Heart left ventricle (tissue), 16 donors: ENCODE measurements around the gene C17orf67. TPM values are rescaled to one million over a fixed set of nuclear protein-coding genes. Genes with fewer than 3 reads are reported as not detected.

Source experiments
- ATAC-seq, 4 donors: fragments of 200-7000 bp; cut with Tn5 transposase; one replicate each; pipeline ENCODE4 v1.9.1; 2020 to 2022; ENCODE audit warnings: moderate library complexity in 4 of 4, mild to moderate bottlenecking in 3 of 4, moderate number of reproducible peaks in 1 of 4
- DNase-seq, 5 donors: peaks; one replicate each; pipeline ENCODE4 v3.0.0-alpha.2; 2020
- H3K27ac ChIP-seq, 12 donors: fragments of 200-600 bp; sonication (generic) in 4 of 12; one replicate each; pipeline versions ENCODE4 v1.5.0 to v1.8.0; 2016 to 2022; ENCODE audit warnings: mild to moderate bottlenecking in 2 of 12
- H3K27me3 ChIP-seq, 9 donors: fragments of 200-600 bp; sonication (generic) in 2 of 9; one replicate each; pipeline versions ENCODE4 v1.5.1 to v1.8.0; 2016 to 2022; ENCODE audit warnings: mild to moderate bottlenecking in 3 of 9
- H3K36me3 ChIP-seq, 9 donors: fragments of 200-600 bp; sonication (generic) in 2 of 9; one replicate each; pipeline versions ENCODE4 v1.5.0 to v1.8.0; 2018 to 2022; ENCODE audit warnings: mild to moderate bottlenecking in 2 of 9
- H3K4me1 ChIP-seq, 12 donors: fragments of 200-600 bp; sonication (generic) in 4 of 12; one replicate each; pipeline versions ENCODE4 v1.5.0 to v1.8.0; 2016 to 2022; ENCODE audit warnings: mild to moderate bottlenecking in 3 of 12
- H3K4me3 ChIP-seq, 12 donors: fragments of 200-600 bp; sonication (generic) in 4 of 12; one replicate each; pipeline versions ENCODE4 v1.5.0 to v1.8.0; 2017 to 2022; ENCODE audit warnings: mild to moderate bottlenecking in 9 of 12, moderate library complexity in 4 of 12
- H3K9me3 ChIP-seq, 12 donors: fragments of 200-600 bp; sonication (generic) in 4 of 12; one replicate each; pipeline versions ENCODE4 v1.5.0 to v1.8.0; 2016 to 2022; ENCODE audit warnings: mild to moderate bottlenecking in 1 of 12
- POLR2A ChIP-seq, 2 donors: fragments of 450-650 bp; IDR thresholded peaks; one replicate each; pipeline ENCODE4 v1.6.1; 2017; ENCODE audit warnings: antibody characterized with exemption in 2 of 2, mild to moderate bottlenecking in 2 of 2, moderate library complexity in 2 of 2
- WGBS, 4 donors: extraction: QIAGEN DNeasy Blood & Tissue Kit in 2 of 4; methylation state at CpG; one replicate each; pipeline versions ENCODE4 v1.1.5 to v1.1.7; 2013 to 2018; 5-methylcytosine and 5-hydroxymethylcytosine counted together
- intact Hi-C, 10 donors: fragments of 100-400 bp; cut with DNase I; formaldehyde crosslinking; loops; one replicate each; pipeline versions ENCODE4 v1.11.1 to v1.14.2; 2022
- polyA plus RNA-seq, 2 donors: library from polyadenylated mRNA; stranded (reverse); fragments of 200-250 nt; gene quantifications; one replicate each; pipeline ENCODE4 v1.2.3, GENCODE V29; 2013
- total RNA-seq, 9 donors: library from RNA; depleted of rRNA in 2 of 9; stranded (reverse); fragments of >200 nt in 2 of 9; fragmentation: NEBNext Ultra II Directional in 3 of 9; extraction: Animal tissue kit (Norgen Biotek cat#: 25700) in 3 of 9; gene quantifications; one replicate each; pipeline versions ENCODE4 v1.1.0 to v1.2.4, GENCODE V29; 2016 to 2023
- TF ChIP-seq, protein P1 (sequence below), 12 donors: fragments of 200-600 bp; sonication (generic) in 4 of 12; IDR thresholded peaks; one replicate each; pipeline versions ENCODE4 v1.5.0 to v1.8.0; 2018 to 2022; ENCODE audit warnings: antibody characterized with exemption in 12 of 12, mild to moderate bottlenecking in 5 of 12
- donor health status: ischemic (EF 13 %, LVEDD 7.1; RV severe dilation, severe dysfunction).
- donor health status: healthy with polysubstance abuse.
- donor health status: DM: no; HTN: yes; CAD: no.
- donor health status: DM: no; HTN: no; CAD: no.
- donor health status: ischemic (EF 25% LVEDD 6.9; RV normal size, moderate dysfunction).
- donor health status: ischemic (EF 25% LVEDD 5.7; RV mildly dilated, moderate dysfunction).
- donor health status: healthy.
- donor health status: DM: yes; HTN: yes; CAD: no.
- donor health status: ischemic (EF 35%, LVEDD 5.7; RV mildly dilated, moderate dysfunction).
- donor health status: nonischemic (EF 11% LVEDD 7.7; RV severe dilation, severe dysfunction).
- donor health status: DM: yes; HTN: yes; CAD: no.
- donor health status: PGD.
- donor health status: ischemic (EF 29% LVEDD 5.4; RV normal size, mild dysfunction).
- donor health status: nonischemic (EF 23%, LVEDD 6.1; RV moderate dilation, normal function).

The C17orf67 gene
- total and polyA plus RNA-seq, 11 donors = 0.14 to 1.1 (median 0.45) TPM

DNA sequence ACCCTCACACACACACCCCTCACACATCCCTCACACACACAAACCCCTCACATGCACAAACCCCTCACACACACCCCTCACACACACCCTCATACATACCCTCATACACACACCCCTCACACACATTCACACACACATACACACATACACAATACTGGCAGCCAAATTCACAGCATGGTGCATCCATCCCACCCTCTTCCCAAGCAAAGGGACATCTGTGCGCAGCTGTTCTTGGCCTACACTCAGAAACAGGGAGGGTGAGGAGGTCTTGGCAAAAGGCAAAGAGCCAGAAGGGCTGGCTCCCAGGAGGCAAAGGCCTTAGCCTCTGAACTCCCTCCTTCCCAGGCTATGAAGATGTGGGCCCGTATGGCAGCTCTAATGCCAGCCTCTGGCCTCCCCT lies 23.4 kb downstream of the C17orf67 start:
- H3K27ac ChIP-seq = no peak overlapping the region
- H3K9me3 ChIP-seq = no peaks in the 10 kb centered on the region
- no peak overlapping the region for H3K4me3 ChIP-seq
- DNase-seq (peak in 2 of 5 donors; percentile 44 to 65), ATAC-seq (peak in 3 of 4 donors; percentile 17 to 61 (median 28))
- intact Hi-C loops = no loop called here
- H3K27me3 ChIP-seq = no peaks in the 10 kb centered on the region
- no peaks in the 10 kb centered on the region for H3K36me3 ChIP-seq
- WGBS, 4 donors = 67 to 76% (median 70%) methylated on average over 2 of the region's 2 CpGs
- no peaks in the 10 kb centered on the region for H3K4me1 ChIP-seq
- no peak for TF ChIP-seq POLR2A (IDR thresholded peaks at IDR 0.05)
- TF ChIP-seq, protein P1, sequence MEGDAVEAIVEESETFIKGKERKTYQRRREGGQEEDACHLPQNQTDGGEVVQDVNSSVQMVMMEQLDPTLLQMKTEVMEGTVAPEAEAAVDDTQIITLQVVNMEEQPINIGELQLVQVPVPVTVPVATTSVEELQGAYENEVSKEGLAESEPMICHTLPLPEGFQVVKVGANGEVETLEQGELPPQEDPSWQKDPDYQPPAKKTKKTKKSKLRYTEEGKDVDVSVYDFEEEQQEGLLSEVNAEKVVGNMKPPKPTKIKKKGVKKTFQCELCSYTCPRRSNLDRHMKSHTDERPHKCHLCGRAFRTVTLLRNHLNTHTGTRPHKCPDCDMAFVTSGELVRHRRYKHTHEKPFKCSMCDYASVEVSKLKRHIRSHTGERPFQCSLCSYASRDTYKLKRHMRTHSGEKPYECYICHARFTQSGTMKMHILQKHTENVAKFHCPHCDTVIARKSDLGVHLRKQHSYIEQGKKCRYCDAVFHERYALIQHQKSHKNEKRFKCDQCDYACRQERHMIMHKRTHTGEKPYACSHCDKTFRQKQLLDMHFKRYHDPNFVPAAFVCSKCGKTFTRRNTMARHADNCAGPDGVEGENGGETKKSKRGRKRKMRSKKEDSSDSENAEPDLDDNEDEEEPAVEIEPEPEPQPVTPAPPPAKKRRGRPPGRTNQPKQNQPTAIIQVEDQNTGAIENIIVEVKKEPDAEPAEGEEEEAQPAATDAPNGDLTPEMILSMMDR (IDR thresholded peaks at IDR 0.05) = no peak

DNA sequence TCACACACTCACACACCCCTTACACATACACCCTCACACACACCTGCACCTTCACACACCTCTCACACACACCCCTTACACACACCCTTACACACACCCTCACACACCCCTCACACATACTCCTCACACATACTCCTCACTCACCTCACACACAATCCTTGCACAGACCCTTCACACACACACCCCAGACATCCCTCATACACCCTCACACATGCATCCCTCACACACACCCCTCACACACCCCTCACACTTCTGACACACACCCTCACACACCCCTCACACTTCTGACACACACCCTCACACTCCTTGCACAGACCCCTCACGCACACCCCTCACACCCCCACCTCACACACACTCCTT lies 23.9 kb downstream of the C17orf67 start:
- 89 to 98% (median 93%) methylated on average over 1 of the region's 1 CpG for WGBS, 4 donors
- peak in 2 of 4 donors; percentile 16 to 45 for ATAC-seq

DNA sequence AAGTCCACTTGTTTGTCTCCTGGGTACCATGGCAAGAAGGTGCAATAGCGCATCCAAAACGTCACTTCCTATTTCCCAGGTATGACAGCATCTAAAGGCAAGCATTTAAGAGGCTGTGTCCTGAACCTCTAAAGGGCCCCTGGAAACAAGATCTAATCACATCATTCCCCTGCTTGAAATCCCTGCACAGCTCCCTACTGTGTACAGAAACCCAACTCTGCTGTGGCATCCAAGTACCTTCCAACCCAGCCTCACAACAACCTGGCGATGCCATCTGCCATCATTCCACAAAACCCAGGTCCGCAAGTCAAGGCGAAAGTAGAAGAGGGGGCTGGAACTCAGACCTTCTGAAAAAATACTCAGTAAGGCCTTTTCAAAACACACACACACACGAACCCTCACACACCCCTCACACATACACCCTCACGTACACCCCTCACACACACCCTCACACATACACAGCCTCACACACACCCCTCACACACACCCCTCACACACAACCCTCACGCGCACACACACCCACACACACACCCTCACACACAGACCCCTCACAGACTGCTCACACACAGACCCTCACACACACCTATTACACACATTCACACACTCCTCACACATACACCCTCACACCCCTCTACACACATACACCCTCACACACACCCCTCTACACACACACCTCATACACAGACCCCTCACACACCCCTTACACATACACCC lies 24.5 kb downstream of the C17orf67 start:
- Histone ChIP-seq H3K27me3 (no peaks in the 10 kb centered on the region), H3K9me3 (no peaks in the 10 kb centered on the region), H3K4me1 (no peaks in the 10 kb centered on the region), H3K27ac (no peak overlapping the region), H3K36me3 (no peaks in the 10 kb centered on the region), H3K4me3 (no peak overlapping the region)
- WGBS, 4 donors = 91 to 96% (median 95%) methylated on average over 9 of the region's 9 CpGs
- no peak for TF ChIP-seq POLR2A (IDR thresholded peaks at IDR 0.05)
- TF ChIP-seq, protein P1 (IDR thresholded peaks at IDR 0.05) = no peak
- no peak for DNase-seq
- ATAC-seq = peak in 1 of 4 donors; percentile 42
- intact Hi-C loops = no loop called here

More for the DNA sequence above, 23.9 kb downstream of the C17orf67 start:
- no peaks in the 10 kb centered on the region for H3K9me3 ChIP-seq
- no peak overlapping the region for H3K27ac ChIP-seq
- TF ChIP-seq, protein P1 (IDR thresholded peaks at IDR 0.05) = no peak
- no peak for TF ChIP-seq POLR2A (IDR thresholded peaks at IDR 0.05)
- H3K4me1 ChIP-seq = no peaks in the 10 kb centered on the region
- no peaks in the 10 kb centered on the region for H3K36me3 ChIP-seq
- H3K27me3 ChIP-seq = no peaks in the 10 kb centered on the region
- no peak for DNase-seq
- intact Hi-C loops = no loop called here
- H3K4me3 ChIP-seq = no peak overlapping the region

DNA sequence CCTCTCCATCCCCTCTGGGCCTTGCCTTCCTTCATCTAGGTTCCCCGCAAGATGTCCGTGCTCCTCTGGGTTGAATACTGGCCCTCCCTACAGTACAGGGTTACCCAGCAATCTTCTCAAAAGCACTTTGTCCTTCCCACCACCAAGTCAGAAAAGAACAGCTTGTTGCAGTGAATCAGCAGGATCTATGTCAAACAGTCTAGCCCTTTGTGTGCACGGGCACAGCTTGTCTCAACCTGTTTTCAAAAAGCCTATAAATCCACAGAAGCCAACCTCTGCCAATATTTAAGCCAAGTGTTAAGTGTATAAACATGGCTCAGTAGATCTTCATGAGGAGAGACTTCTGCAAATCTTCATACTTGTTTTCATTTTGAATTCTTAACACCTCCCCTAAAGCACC lies 25.2 kb downstream of the C17orf67 start:
- H3K4me1 ChIP-seq = no peaks in the 10 kb centered on the region
- no peak for TF ChIP-seq POLR2A (IDR thresholded peaks at IDR 0.05)
- TF ChIP-seq, protein P1 (IDR thresholded peaks at IDR 0.05) = no peak
- H3K36me3 ChIP-seq = no peaks in the 10 kb centered on the region
- no peaks in the 10 kb centered on the region for H3K27me3 ChIP-seq
- no peak overlapping the region for H3K4me3 ChIP-seq
- H3K27ac ChIP-seq = peak overlapping the region in 1 of 12 donors; percentile 63
- intact Hi-C loops = no loop called here
- WGBS, 4 donors = 88 to 92% (median 89%) methylated on average over 3 of the region's 3 CpGs
- DNase-seq = no peak
- ATAC-seq = no peak
- no peaks in the 10 kb centered on the region for H3K9me3 ChIP-seq
